Left lobe of liver (tissue), 2 donors: ENCODE results near the gene AHR. TPM values are rescaled to one million over a fixed set of nuclear protein-coding genes. Genes with fewer than 3 reads are reported as not detected.
"Not testable (repeated sequence)": the region's sequence is repeated elsewhere in the genome, so short reads cannot be mapped to it uniquely, and the experiment has no call there.

Source experiments
- ATAC-seq: fragments of 200-7000 bp; cut with Tn5 transposase; one replicate; pipeline ENCODE4 v1.9.1; 2020; ENCODE audit warnings: mild to moderate bottlenecking, moderate library complexity
- DNase-seq: peaks from one replicate; pipeline ENCODE4 v3.0.0-alpha.2; 2020; ENCODE audit warnings: low spot score
- total RNA-seq: library from RNA; stranded (reverse); gene quantifications from one replicate; pipeline ENCODE4 v1.2.1, GENCODE V29; 2021
- donor health status: DM: no; HTN: no; CAD: no; lungs with moderate emphysema.
- donor health status: DM: no; HTN: yes; CAD: no.

Gene AHR
- total RNA-seq, 1 donor from 2014 or later, result 24.7 TPM

GRCh38 chr7:17336168-17336567, 37.7 kb downstream of the AHR start:
- DNase-seq (no peak), ATAC-seq (no peak)

- ATAC-seq, result peak; percentile 51
- no peak for DNase-seq
Measured at GRCh38 chr7:17339139-17339538, 40.7 kb downstream of the AHR start.

DNA sequence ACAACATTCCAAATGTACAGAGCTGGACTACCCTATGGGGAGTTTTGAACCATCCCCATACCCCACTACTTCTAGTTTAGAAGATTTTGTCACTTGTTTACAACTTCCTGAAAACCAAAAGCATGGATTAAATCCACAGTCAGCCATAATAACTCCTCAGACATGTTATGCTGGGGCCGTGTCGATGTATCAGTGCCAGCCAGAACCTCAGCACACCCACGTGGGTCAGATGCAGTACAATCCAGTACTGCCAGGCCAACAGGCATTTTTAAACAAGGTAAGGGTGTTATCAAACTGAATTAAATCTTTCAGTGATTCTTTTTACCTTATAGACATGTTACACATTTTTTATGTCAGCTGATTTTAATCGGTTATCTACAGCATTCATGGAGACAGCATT, 41.5 kb downstream of the AHR start:
- DNase-seq (no peak), ATAC-seq (peak; percentile 52)

GRCh38 chr7:17340655-17341054, 42.2 kb downstream of the AHR start:
- DNase-seq (no peak), ATAC-seq (no peak)

DNA sequence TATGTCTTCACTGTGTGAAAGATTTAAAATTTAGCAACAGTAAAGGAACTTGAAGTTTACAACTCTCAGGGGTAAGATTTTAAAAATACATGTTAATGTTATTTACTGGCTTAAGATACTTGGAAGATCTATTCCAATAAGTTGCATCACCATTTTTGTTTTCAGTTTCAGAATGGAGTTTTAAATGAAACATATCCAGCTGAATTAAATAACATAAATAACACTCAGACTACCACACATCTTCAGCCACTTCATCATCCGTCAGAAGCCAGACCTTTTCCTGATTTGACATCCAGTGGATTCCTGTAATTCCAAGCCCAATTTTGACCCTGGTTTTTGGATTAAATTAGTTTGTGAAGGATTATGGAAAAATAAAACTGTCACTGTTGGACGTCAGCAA, 44.3 kb downstream of the AHR start:
- DNase-seq (no peak), ATAC-seq (no peak)

DNA sequence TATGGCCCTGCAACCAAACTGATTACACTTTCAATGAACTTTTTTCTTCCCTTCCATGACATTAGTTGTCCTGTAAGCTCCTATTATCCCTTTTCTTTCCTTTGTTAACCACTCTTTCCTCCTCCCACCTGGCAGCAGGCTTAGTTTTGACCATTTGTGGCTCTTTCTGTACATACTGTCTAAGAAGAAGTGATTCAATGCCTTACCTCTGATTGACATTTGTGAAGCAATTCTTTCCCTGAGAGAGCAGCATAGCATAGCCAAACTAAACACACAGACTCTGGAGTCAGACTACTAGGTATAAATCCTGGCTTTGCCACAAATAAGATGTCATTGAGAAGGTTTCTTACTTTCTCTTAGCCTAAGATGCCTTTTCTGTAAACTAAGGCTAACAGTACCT, 48.9 kb downstream of the AHR start:
- ATAC-seq, result peak; percentile 31
- no peak for DNase-seq

DNA sequence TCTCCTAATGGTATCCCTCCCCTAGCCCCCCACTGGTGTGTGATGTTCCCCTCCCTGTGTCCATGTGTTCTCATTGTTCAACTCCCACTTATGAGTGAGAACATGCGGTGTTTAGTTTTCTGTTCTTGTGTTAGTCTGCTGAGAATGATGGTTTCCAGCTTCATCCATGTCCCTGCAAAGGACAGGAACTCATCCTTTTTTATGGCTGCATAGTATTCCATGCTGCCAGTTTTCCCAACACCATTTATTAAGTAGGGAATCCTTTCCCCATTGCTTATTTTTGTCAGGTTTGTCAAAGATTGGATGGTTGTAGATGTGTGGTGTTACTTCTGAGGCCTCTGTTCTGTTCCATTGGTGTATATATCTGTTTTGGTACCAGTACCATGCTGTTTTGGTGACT, 50.5 kb downstream of the AHR start:
- DNase-seq, ATAC-seq: not testable (repeated sequence)

DNA sequence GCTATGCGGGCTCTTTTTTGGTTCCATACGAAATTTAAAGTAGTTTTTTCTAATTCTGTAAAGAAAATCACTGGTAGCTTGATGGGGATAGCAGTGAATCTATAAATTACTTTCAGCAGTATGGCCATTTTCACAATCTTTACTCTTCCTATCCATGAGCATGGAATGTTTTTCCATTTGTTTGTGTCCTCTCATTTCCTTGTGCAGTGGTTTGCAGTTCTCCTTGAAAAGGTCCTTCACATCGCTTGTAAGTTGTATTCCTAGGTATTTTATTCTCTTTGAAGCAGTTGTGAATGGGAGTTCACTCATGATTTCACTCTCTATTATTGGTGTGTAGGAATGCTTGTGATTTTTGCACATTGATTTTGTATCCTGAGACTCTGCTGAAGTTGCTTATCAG, 51.9 kb downstream of the AHR start:
- not testable (repeated sequence) for ATAC-seq, DNase-seq

DNA sequence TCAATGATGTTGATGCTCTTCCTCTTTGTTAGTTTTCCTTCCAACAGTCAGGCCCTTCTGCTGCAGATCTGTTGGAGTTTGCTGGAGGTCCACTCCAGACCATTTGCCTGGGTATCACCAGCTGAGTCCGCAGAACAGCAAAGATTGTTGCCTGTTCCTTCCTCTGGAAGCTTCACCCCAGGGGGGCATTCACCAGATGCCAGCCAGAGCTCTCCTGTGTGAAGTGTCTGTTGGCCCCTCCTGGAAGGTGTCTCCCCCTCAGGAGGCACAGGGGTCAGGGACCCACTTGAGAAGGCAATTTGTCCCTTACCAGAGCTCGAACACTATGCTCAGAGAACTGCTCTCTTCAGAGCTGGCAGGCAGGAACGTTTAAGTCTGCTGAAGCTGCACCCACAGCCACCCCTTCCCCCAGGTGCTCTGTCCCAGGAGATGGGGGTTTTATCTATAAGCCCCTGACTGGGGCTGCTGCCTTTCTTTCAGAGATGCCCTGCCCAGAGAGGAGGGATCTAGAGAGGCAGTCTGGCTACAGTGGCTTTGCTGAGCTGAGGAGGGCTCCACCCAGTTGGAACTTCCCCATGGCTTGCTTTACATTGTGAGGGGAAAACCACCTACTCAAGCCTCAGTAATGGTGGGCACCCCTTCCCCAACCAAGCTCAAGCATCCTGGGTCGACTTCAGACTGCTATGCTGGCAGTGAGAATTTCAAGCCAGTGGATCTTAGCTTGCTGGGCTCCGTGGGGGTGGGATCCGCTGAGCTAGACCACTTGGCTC, 55.4 kb downstream of the AHR start:
- DNase-seq, ATAC-seq: not testable (repeated sequence)

DNA sequence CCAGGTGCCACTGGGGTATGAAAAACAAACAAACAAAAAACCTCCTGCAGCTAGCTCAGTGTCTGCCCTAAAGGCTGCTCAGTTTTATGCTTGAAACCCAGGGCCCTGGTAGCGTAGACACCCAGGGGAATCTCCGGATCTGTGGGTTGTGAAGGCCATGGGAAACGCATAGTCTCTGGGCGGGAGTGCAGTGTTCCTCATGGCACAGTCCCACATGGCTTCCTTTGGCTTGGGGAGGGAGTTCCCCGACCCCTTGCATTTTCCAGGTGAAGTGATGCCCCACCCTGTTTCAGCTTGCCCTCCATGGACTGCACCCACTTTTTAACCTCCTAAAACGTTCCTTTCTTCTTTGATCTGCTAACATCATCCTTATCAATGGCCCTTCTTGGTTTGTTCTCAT, 56.0 kb downstream of the AHR start:
- ATAC-seq (no peak), DNase-seq (no peak)

GRCh38 chr7:17355050-17355449, 56.6 kb downstream of the AHR start:
- DNase-seq (no peak), ATAC-seq (no peak)

DNA sequence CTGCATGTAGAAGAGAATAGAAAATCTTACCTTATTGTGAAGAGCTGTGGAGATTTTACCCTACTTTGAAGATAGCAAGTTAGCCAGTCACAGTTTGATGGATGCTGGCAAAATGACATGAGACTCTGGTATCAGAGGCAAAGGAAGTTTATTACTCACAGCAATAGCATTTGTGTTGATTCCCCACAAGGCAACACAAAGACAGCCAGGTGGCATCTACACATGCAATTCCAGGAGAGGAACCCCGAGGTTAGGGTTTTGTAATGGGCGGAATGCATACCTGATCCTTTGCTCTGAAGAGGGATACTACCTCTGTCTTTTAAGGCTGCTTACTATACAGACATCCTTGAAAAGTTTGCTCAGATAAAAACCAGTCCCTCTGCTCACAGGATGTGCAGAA, 59.5 kb downstream of the AHR start:
- ATAC-seq (no peak), DNase-seq (no peak)

- ATAC-seq, result no peak
- no peak for DNase-seq
Measured at GRCh38 chr7:17359610-17360009, 61.2 kb downstream of the AHR start.

- DNase-seq (no peak), ATAC-seq (no peak)
Measured at GRCh38 chr7:17362439-17363105, 64.1 kb downstream of the AHR start.

DNA sequence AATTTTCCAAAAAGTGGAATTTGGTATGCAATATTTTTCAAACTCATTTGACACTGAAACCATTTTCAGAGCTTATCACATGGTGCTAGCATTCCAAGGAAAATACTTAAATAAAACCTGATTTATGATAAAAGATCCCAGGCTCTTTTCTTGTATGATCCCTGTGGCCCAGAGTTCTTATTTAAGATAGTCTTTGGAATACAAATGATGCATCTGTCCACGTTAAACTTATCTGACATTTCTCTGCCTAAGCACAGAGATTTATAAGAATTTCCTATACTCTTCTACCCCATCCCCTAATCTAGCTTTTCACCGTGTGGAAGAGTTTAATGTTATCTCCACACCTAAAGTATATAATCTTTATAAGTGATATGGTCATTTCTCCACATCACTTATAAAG, 66.2 kb downstream of the AHR start:
- DNase-seq (no peak), ATAC-seq (no peak)

GRCh38 chr7:17365775-17366174, 67.3 kb downstream of the AHR start:
- ATAC-seq, result no peak

GRCh38 chr7:17367502-17367901, 69.0 kb downstream of the AHR start:
- DNase-seq, result no peak
- ATAC-seq, result no peak

More at GRCh38 chr7:17365775-17366174, 67.3 kb downstream of the AHR start:
- DNase-seq, result no peak

- ATAC-seq, result no peak
- DNase-seq, result no peak
Measured at GRCh38 chr7:17368856-17369524, 70.5 kb downstream of the AHR start.

DNA sequence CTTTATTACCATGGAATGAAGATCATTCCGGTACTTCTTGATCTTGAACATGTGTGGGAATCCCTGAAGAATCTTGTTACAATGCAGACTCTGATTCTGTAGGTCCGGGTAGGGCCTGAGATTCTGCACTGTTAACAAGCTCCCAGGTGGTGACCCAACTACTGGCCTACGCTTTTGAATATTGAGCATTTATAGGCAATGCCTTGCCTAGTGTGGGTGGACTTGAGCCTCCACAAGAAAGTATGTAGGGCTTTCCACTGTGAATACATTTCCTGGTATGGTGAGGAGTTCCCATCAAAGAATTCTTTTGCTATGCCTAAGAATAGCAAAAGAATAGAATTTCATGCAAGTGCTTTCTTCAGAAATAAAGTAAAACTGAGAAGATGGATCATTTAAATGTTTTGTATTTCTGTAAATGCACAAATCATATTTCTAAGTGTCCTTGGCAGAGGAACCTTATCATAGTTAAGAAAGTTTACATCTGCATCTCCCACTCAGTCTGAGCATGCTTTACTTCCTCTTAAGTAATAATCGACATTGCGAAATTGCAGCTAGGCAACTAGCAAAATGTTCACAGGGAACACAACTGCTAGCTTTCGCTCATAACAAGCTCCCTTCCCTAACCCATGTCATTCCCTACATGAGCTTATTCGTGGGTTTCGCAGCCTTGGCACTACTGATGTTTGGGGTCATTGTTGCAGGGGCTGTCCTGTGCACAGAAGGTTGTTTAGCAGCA, 71.4 kb downstream of the AHR start:
- ATAC-seq (peak; percentile 75), DNase-seq (no peak)

- DNase-seq (no peak), ATAC-seq (no peak)
Measured at GRCh38 chr7:17370901-17371585, 72.6 kb downstream of the AHR start.
